CD4-positive, CD25-positive, alpha-beta regulatory T cell (primary cell): Measurements from ENCODE around the gene ARMC10. TPM values are rescaled to one million over a fixed set of nuclear protein-coding genes. Genes with fewer than 3 reads are reported as not detected.
"Not testable (repeated sequence)": the region's sequence is repeated elsewhere in the genome, so short reads cannot be mapped to it uniquely, and the experiment has no call there.

Source experiments
- ATAC-seq, 2 donors: fragments of 150-1000 bp; cut with Tn5 transposase; one replicate each; pipeline ENCODE4 v1.10.0; 2021; ENCODE audit warnings: low read depth in 2 of 2, moderate number of reproducible peaks in 2 of 2, moderate library complexity in 1 of 2
- DNase-seq, 3 donors: peaks; one replicate each; pipeline versions ENCODE4 v3.0.0 to v3.0.0-alpha.2; 2012 to 2022; ENCODE audit warnings: mixed read lengths in 1 of 3
- H3K27ac ChIP-seq: one replicate; pipeline ENCODE4 v1.7.0; 2013; ENCODE audit warnings: mild to moderate bottlenecking, low read length; ENCODE audit not compliant: insufficient read depth, poor library complexity, severe bottlenecking
- H3K27me3 ChIP-seq: one replicate; pipeline ENCODE4 v1.7.0; 2013; ENCODE audit warnings: low read length; ENCODE audit not compliant: control insufficient read depth, insufficient read depth
- H3K36me3 ChIP-seq: one replicate; pipeline ENCODE4 v1.7.0; 2013; ENCODE audit warnings: mild to moderate bottlenecking, low read length, moderate library complexity; ENCODE audit not compliant: control insufficient read depth, insufficient read depth
- H3K4me1 ChIP-seq: 2 replicates; pipeline ENCODE4 v1.7.0; 2013; ENCODE audit warnings: mild to moderate bottlenecking, low read length; ENCODE audit not compliant: insufficient read depth, control insufficient read depth, poor library complexity, severe bottlenecking
- H3K4me3 ChIP-seq: one replicate; pipeline ENCODE4 v1.7.0; 2013; ENCODE audit warnings: low read depth, mild to moderate bottlenecking, low read length, moderate library complexity
- H3K9me3 ChIP-seq, 2 experiments: 1 replicate in 1 of 2; 2 replicates in 1 of 2; pipeline ENCODE4 v1.7.0; 2013; ENCODE audit warnings: low read length in 2 of 2, mild to moderate bottlenecking in 1 of 2, moderate library complexity in 1 of 2; ENCODE audit not compliant: control insufficient read depth in 2 of 2
- H3K27ac Mint-ChIP-seq, 3 donors: one replicate each; pipeline ENCODE4 v1.8.0; 2020 to 2022; ENCODE audit warnings: mild to moderate bottlenecking in 3 of 3, mixed read lengths in 3 of 3, moderate library complexity in 2 of 3
- H3K27me3 Mint-ChIP-seq: one replicate; pipeline ENCODE4 v1.8.0; 2022; ENCODE audit warnings: mild to moderate bottlenecking, mixed read lengths
- H3K36me3 Mint-ChIP-seq: one replicate; pipeline ENCODE4 v1.8.0; 2020; ENCODE audit warnings: mixed read lengths
- H3K4me1 Mint-ChIP-seq, 4 donors: one replicate each; pipeline ENCODE4 v1.8.0; 2020 to 2022; ENCODE audit warnings: mixed read lengths in 4 of 4, mild to moderate bottlenecking in 1 of 4
- H3K4me3 Mint-ChIP-seq, 4 donors: one replicate each; pipeline ENCODE4 v1.8.0; 2020 to 2022; ENCODE audit warnings: mild to moderate bottlenecking in 4 of 4, mixed read lengths in 4 of 4, moderate library complexity in 3 of 4
- H3K9me3 Mint-ChIP-seq, 7 donors: one replicate each; pipeline ENCODE4 v1.8.0; 2020 to 2022; ENCODE audit warnings: mixed read lengths in 7 of 7, mild to moderate bottlenecking in 3 of 7, moderate library complexity in 2 of 7
- polyA plus RNA-seq, 4 donors: library from polyadenylated mRNA; unstranded; fragments of 300-500 nt; fragmentation: Illumina TruSeq; gene quantifications; one replicate each; pipeline ENCODE4 v1.2.3, GENCODE V29; 2021
- total RNA-seq: library from RNA; stranded (reverse); gene quantifications from one replicate; pipeline ENCODE4 v1.2.3, GENCODE V29; 2022

Gene ARMC10
- total and polyA plus RNA-seq, 5 donors from 2014 or later = 16.3 to 51.2 (median 42.6) TPM

- Histone ChIP-seq H3K36me3 (no peaks in the 10 kb centered on the region), H3K4me1 (peaks cover 5% of the 10 kb centered on the region), H3K4me3 (no peak overlapping the region), H3K27me3 (no peaks in the 10 kb centered on the region), H3K27ac (no peak overlapping the region), H3K9me3 (no peaks in the 10 kb centered on the region)
- Mint-ChIP-seq H3K36me3 (peaks cover 20% of the 10 kb centered on the region), H3K27me3 (no peaks in the 10 kb centered on the region), H3K4me3 (no peak overlapping the region), H3K4me1 (peaks cover 4 to 34% (median 24%) of the 10 kb centered on the region in 4 donors), H3K27ac (no peak overlapping the region), H3K9me3 (no peaks in the 10 kb centered on the region)
- no peak for ATAC-seq
- DNase-seq = no peak
These were observed 66.9 kb downstream of the ARMC10 start for GRCh38 chr7:103141753-103142404.

GRCh38 chr7:103142494-103142893 is 67.6 kb downstream of the ARMC10 start:
- H3K4me3 Mint-ChIP-seq = peak overlapping the region in 1 of 4 donors; percentile 21
- H3K27me3 Mint-ChIP-seq = no peaks in the 10 kb centered on the region
- no peaks in the 10 kb centered on the region for H3K36me3 ChIP-seq
- no peaks in the 10 kb centered on the region for H3K9me3 Mint-ChIP-seq
- peaks cover 11% of the 10 kb centered on the region for H3K4me1 ChIP-seq
- DNase-seq (no peak), ATAC-seq (no peak)
- H3K9me3 ChIP-seq = no peaks in the 10 kb centered on the region
- H3K36me3 Mint-ChIP-seq = peaks cover 20% of the 10 kb centered on the region
- H3K27ac ChIP-seq = no peak overlapping the region
- H3K27me3 ChIP-seq = no peaks in the 10 kb centered on the region
- H3K4me1 Mint-ChIP-seq = peaks cover 10 to 40% (median 30%) of the 10 kb centered on the region in 4 donors
- H3K27ac Mint-ChIP-seq = no peak overlapping the region
- H3K4me3 ChIP-seq = no peak overlapping the region

- H3K36me3 ChIP-seq = no peaks in the 10 kb centered on the region
- no peaks in the 10 kb centered on the region for H3K9me3 Mint-ChIP-seq
These were observed 68.9 kb downstream of the ARMC10 start for GRCh38 chr7:103143868-103144267.

GRCh38 chr7:103144754-103145153 is 69.8 kb downstream of the ARMC10 start:
- H3K27ac ChIP-seq, H3K27ac Mint-ChIP-seq, H3K9me3 ChIP-seq, H3K4me3 ChIP-seq, H3K27me3 ChIP-seq, H3K27me3 Mint-ChIP-seq, H3K36me3 ChIP-seq, ATAC-seq, H3K9me3 Mint-ChIP-seq, DNase-seq: not testable (repeated sequence)
- H3K4me3 Mint-ChIP-seq = peak overlapping the region in 1 of 4 donors; percentile 12
- H3K4me1 ChIP-seq = peaks cover 22% of the 10 kb centered on the region
- peaks cover 23 to 57% (median 41%) of the 10 kb centered on the region in 4 donors for H3K4me1 Mint-ChIP-seq
- peaks cover 22% of the 10 kb centered on the region for H3K36me3 Mint-ChIP-seq

More at GRCh38 chr7:103143868-103144267, 68.9 kb downstream of the ARMC10 start:
- ATAC-seq (no peak), DNase-seq (no peak)
- Mint-ChIP-seq H3K27me3 (no peaks in the 10 kb centered on the region), H3K36me3 (peaks cover 22% of the 10 kb centered on the region), H3K4me1 (peaks cover 23 to 52% (median 37%) of the 10 kb centered on the region in 4 donors), H3K27ac (peak overlapping the region in 1 of 3 donors; percentile 32), H3K4me3 (no peak overlapping the region)
- Histone ChIP-seq H3K9me3 (no peaks in the 10 kb centered on the region), H3K4me1 (peaks cover 19% of the 10 kb centered on the region), H3K27me3 (no peaks in the 10 kb centered on the region), H3K27ac (no peak overlapping the region), H3K4me3 (no peak overlapping the region)

- Mint-ChIP-seq H3K27ac (peak overlapping the region; percentile 96 to 99 (median 99)), H3K4me3 (peak overlapping the region; percentile 94 to 99 (median 98)), H3K9me3 (peaks cover 0 to 1% (median 0%) of the 10 kb centered on the region in 7 donors), H3K27me3 (no peaks in the 10 kb centered on the region), H3K4me1 (peaks cover 21 to 58% (median 39%) of the 10 kb centered on the region in 4 donors), H3K36me3 (peaks cover 15% of the 10 kb centered on the region)
- Histone ChIP-seq H3K36me3 (no peaks in the 10 kb centered on the region), H3K27ac (peak overlapping the region; percentile 72), H3K4me3 (peak overlapping the region; percentile 97), H3K9me3 (no peaks in the 10 kb centered on the region), H3K4me1 (peaks cover 25% of the 10 kb centered on the region), H3K27me3 (no peaks in the 10 kb centered on the region)
- ATAC-seq (peak in 1 of 2 donors; percentile 29), DNase-seq (peak in 1 of 3 donors; percentile 54)
These were observed 73.4 kb downstream of the ARMC10 start for GRCh38 chr7:103148131-103148993.

Other genes starting within 250 kb of the ARMC10 start
- gene LRRC17, start 162.1 kb upstream of the ARMC10 start, total RNA-seq = 0.69 TPM
- gene LRRC17, start 162.1 kb upstream of the ARMC10 start, polyA plus RNA-seq = under 1 TPM in 2 of 4 donors, not detected in 2; 0.32 to 0.40 TPM
- gene FBXL13, start 344 bp upstream of the ARMC10 start, total RNA-seq = not detected
- under 1 TPM in 2 of 4 donors, not detected in 2; 0.19 to 0.42 TPM for gene FBXL13, start 344 bp upstream of the ARMC10 start, polyA plus RNA-seq
- 6.4 TPM for gene NAPEPLD, start 74.0 kb downstream of the ARMC10 start, total RNA-seq
- gene NAPEPLD, start 74.0 kb downstream of the ARMC10 start, polyA plus RNA-seq = 10 to 100 TPM in 2 of 4 donors, 1 to 10 TPM in 2; 6.8 to 11.2 (median 9.6) TPM
- gene PMPCB, start 222.3 kb downstream of the ARMC10 start, total RNA-seq = 86.6 TPM
- 10 to 100 TPM; 85.5 to 89.7 (median 88.0) TPM for gene PMPCB, start 222.3 kb downstream of the ARMC10 start, polyA plus RNA-seq